AG08396 (cell line): Measurements from ENCODE around the gene PIGC.
"Not testable (repeated sequence)": the region's sequence is repeated elsewhere in the genome, so short reads cannot be mapped to it uniquely, and the experiment has no call there.

Experiments used
- DNase-seq: peaks from one replicate; pipeline ENCODE4 v3.0.0; 2012; ENCODE audit warnings: low spot score, mixed read lengths

PIGC gene

GRCh38 chr1:172466795-172467407, 23.0 kb upstream of the PIGC start:
- no peak for DNase-seq

- no peak for DNase-seq
Observed at GRCh38 chr1:172465617-172466016, 21.7 kb upstream of the PIGC start.

- no peak for DNase-seq
Observed at GRCh38 chr1:172460887-172461315, 17.0 kb upstream of the PIGC start.

DNA sequence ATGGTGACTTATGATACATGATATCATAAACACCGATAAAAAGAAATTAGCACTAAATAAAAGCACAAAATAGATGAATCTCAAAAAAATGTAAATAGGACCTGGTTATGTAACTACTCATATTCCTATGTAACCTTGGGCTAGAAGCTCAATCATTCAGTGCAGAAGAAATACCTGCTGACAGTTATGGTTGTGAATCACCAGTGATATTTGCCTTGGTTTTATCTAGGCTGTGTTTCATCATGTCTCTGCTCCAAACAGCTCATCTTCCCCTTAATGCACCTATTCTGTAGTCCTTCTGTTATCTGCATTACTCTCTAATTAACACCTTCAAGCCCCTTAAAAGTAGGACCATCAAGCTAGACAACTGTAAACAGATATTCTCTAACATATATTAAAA, 16.3 kb upstream of the PIGC start:
- DNase-seq: no peak

DNA sequence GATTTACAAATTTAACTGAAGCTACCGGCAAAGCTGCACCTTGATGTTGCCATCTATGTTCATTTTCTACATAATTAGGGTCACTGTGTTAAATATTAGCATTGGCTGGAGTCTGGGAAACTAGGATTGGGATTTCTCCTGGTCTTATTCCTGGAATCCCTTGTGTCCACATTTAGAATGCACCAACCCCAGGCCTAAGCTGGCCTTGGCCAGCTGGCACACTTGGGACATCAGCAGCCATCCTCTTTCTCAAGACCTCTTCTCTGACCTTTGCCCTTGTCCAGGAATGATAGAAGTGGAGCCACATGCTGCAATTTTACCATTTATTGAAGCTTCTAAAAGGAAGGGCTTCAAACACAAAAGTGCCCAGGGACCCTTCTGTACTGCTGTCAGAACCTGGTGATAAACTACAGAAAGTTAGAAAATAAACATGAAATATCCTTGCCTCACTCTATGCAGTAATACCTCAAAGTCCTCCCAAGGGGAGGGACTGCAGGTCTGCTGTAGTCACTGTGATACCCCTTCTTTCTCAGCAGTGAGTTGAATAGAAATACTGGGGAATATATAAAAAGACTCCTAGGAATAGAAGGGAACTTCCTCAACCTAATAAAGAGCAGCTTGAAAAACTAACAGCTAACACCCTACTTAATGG, 13.7 kb upstream of the PIGC start:
- no peak for DNase-seq

DNA sequence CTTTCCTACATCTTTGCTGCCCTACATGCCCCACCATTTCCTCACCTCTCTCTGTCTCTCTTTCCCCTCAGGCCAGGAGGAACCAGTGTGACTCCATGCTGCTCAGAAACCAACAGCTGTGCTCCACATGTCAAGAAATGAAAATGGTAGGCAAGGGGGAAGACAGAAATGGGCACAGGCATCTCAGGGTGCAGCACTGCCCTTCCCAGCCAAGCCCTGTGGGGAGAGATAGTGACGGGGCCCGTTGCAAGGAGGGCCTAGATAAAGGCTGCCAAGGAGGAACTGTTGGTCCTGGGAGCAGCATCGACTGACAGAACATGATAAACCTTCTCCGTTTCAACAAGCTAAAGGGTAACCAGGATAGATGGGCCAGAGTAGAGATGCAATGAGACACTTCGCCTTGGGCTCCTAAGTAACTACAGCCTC, 12.5 kb upstream of the PIGC start:
- no peak for DNase-seq

GRCh38 chr1:172455451-172455850, 11.6 kb upstream of the PIGC start:
- DNase-seq: no peak

GRCh38 chr1:172453607-172454006, 9.7 kb upstream of the PIGC start:
- DNase-seq: no peak

DNA sequence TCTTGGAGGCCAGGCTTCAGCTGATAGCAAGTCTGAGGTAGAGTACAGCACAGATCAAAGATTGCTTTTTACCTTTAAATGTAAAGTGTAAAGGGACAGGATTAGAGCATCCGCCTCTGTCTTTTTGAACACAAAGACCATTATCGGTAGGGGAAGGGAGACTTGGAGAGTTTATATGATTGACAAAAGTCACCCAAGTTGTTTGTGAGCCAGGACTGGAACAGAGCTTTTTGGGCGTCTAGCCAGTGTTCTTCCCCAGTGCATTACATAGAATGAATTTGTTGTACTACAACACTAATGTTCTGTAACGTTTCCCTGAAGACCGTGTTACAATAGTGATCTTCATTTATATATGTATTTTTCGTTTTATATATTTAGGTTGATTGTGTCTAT, 9.3 kb upstream of the PIGC start:
- no peak for DNase-seq

DNA sequence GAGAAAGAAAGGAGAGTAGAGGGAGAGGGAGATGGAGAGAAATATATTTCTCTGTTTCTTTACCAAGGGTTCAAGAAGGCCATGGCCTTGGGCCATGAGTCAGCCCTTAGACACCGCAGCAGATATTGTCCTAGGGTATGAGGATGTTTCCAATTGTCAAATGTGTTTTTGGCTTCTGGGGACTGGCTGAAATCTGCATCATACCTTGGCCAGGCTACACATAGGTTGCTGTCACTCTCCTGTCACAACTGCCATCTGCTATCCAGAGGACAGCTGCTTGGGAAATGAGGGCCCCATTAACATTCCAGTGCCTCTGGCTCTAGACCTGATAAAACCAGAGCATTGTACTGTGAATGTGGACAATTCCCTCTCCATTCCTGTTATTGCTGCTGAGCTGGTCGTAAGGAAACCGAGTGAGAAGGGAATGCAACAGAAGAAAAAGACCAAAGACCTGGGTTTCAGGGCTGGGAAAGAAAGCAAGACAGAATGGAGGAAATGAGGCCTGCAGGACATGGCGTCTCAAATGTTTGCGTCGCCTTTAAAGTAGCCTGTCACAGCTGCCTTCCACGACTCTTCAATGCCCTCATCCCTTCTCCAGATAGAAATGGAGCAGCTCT, 8.8 kb upstream of the PIGC start:
- no peak for DNase-seq

- peak; percentile 26 for DNase-seq
Observed at GRCh38 chr1:172451002-172451443, 7.2 kb upstream of the PIGC start.

DNA sequence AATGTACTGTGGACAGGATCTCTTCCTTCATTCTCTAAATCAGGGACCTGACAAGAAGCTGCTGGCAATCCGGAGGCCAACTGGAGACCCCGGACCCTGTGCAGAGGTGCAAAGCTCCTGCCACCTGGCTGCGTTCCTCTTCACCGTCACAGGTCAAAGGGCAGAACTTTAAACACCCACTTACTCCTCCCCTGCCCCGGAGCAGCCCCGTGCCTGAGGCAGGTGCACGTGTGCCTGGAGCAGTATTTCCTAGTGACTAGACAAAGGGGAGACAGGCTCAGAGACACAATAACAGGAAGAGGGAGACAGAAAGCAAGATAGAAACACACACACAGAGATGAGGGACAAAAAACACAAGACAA, 6.6 kb upstream of the PIGC start:
- DNase-seq: no peak

DNA sequence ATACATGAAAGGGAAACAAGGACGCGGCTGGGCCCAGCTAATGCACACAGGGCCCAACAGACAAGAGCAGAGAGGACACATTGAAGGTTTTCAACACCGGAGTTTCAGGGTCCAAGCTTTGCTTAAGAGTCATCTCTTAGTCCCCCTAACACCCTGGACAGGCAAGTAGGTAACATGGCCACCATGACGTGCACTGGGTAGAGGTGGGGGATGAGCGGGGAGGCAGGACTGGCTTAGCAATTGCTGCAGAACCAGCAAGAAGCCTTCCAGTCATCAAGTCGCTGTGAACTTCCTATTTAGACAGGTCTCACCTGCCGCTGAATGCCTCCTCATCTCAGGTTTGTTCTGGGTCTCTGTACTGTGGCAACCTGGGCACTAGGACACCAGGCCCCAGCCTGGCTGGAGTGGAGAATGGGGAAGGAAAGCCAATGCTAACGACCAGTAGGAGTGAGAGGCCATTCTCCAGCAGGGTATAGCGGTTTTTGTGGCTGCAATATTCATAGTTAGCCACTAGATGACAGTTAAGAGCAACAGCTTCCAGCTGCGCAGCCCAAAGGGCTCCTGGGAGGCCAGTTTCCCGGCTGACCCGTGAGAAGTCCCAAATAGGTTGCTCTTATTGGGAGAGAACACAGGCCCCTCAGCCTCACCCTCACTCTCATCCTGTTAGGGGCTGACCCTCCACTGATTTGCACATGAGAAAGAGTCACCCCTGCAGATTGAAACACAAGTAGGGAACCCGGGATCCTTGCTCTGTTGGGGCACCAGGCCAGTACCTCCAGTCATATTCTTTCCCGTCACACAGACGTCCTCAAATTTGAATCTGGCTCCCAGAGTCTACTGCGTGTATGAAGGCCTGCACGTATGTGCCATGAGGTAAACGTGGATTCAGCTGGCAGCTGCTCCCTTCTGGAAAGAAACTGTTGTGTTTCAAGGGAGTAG, 6.0 kb upstream of the PIGC start:
- DNase-seq: peak; percentile 79

DNA sequence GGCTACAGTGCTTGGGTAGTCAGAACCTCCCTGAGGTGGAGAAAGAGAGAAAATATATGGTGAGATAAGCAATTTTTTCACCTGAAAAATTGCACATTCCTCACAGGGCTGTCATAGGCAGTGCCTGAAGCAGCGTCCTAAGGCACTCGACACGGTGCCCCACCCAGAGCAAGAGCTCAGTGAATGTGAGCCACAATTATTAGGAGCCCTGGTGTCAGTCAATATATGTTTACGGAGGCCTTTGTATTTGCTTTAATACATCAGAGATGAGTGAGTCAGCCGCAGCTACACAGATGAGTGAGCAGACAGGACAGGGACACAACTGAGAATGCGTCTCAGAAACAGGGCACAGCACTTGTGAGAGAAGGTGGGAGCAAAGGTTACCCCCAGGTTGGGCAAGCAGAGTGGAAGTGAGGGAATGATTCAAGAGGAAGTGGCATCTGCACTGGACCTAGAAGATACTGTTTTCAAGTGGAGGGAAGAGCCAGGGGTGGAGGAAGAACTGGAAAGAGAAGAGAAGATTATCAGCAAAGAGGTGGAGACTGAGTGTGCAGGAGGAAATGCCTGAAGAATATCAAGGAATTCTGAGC, 5.2 kb upstream of the PIGC start:
- DNase-seq: no peak

GRCh38 chr1:172447641-172448040, 3.8 kb upstream of the PIGC start:
- DNase-seq: no peak

- DNase-seq: no peak
Observed at GRCh38 chr1:172446547-172446946, 2.7 kb upstream of the PIGC start.

- no peak for DNase-seq
Observed at GRCh38 chr1:172442843-172443565, 865 bp downstream of the PIGC start.

- no peak for DNase-seq
Observed at GRCh38 chr1:172442404-172442803, 1.5 kb downstream of the PIGC start.

GRCh38 chr1:172437183-172437582, 6.7 kb downstream of the PIGC start:
- DNase-seq: not testable (repeated sequence)

DNA sequence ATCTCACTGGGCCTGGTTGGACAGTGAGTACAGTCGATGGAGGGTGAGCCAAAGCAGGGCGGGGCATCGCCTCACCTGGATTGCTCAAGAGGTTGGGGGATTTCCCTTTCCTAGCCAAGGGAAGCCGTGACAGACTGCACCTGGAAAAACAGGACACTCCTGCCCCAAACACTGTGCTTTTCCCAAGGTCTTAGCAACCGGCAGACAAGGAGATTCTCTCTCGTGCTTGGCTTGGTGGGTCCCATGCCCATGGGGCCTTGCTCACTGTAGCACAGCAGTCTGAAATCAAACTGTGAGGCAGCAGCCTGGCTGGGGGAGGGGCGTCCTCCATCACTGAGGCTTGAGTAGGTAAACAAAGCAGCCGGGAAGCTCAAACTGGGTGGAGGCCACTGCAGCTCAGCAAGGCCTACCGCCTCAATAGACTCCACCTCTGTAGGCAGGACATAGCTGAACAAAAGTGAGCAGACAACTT, 12.1 kb downstream of the PIGC start:
- no peak for DNase-seq

DNA sequence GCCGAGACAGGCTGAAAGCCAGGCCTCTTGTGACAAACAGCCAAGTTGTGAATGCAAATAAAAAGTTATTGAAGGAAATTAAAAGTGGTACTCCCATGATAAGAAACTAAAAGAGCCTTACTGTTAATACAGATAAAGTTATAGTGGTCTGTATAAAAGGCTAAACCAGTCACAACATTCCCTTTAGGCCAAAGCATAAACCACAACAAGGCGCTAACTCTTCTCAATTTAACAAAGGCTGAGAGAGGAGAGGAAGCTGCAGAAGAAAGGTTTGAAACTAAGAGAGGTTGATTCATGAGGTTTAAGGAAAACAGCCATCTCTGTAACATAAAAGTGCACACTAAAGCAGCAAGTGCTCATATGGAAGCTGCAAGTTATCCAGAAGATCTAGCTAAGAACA, 12.7 kb downstream of the PIGC start:
- no peak for DNase-seq
